Osteoblast (primary cell): ENCODE measurements around the gene ADM5. TPM values are rescaled to one million over a fixed set of nuclear protein-coding genes. Genes with fewer than 3 reads are reported as not detected.

ENCODE experiments used
- DNase-seq: peaks from one replicate; pipeline ENCODE4 v3.0.0; 2011; ENCODE audit warnings: low spot score, mixed read lengths; ENCODE audit not compliant: insufficient read length; ENCODE audit errors: missing footprints
- H2AFZ ChIP-seq: 2 replicates; pipeline ENCODE4 v1.6.0; 2011; ENCODE audit warnings: mild to moderate bottlenecking, low read length
- H3K27ac ChIP-seq: 2 replicates; pipeline ENCODE4 v1.5.1; 2011; ENCODE audit warnings: mild to moderate bottlenecking, low read depth, low read length, moderate library complexity
- H3K27me3 ChIP-seq: 2 replicates; pipeline ENCODE4 v1.6.0; 2012; ENCODE audit warnings: mild to moderate bottlenecking, control low read depth, inconsistent platforms, low read length, moderate library complexity; ENCODE audit not compliant: insufficient read depth
- H3K36me3 ChIP-seq: 2 replicates; pipeline ENCODE4 v1.5.1; 2011; ENCODE audit warnings: mild to moderate bottlenecking, low read length, control low read depth, moderate library complexity; ENCODE audit not compliant: insufficient read depth
- H3K4me1 ChIP-seq: 2 replicates; pipeline ENCODE4 v1.5.1; 2011; ENCODE audit warnings: mild to moderate bottlenecking, low read length, control low read depth, moderate library complexity; ENCODE audit not compliant: insufficient read depth
- H3K4me2 ChIP-seq: 2 replicates; pipeline ENCODE4 v1.6.0; 2011; ENCODE audit warnings: mild to moderate bottlenecking, low read length; ENCODE audit not compliant: insufficient read depth
- H3K4me3 ChIP-seq: fragments of 200-600 bp; sonication (generic); 3 replicates; pipeline ENCODE4 v1.5.1; 2012; ENCODE audit warnings: mild to moderate bottlenecking, low read length, inconsistent platforms; ENCODE audit not compliant: insufficient read depth
- H3K79me2 ChIP-seq: 2 replicates; pipeline ENCODE4 v1.6.0; 2012; ENCODE audit warnings: mild to moderate bottlenecking, low read length, control low read depth, inconsistent platforms; ENCODE audit not compliant: insufficient read depth
- H3K9me3 ChIP-seq: 2 replicates; pipeline ENCODE4 v1.5.1; 2011; ENCODE audit warnings: low read depth, low read length, control low read depth
- H4K20me1 ChIP-seq: 2 replicates; pipeline ENCODE4 v1.6.0; 2012; ENCODE audit warnings: mild to moderate bottlenecking, low read length, control low read depth; ENCODE audit not compliant: insufficient read depth
- total RNA-seq: library from RNA; depleted of rRNA; stranded (reverse); fragments of >200 nt; gene quantifications from 2 replicates; pipeline ENCODE4 v1.2.3, GENCODE V29; 2012
- TF ChIP-seq, protein P1 (sequence below): IDR thresholded peaks from 2 replicates; pipeline ENCODE4 v1.5.1; 2011; ENCODE audit warnings: mild to moderate bottlenecking, low read depth, low read length, moderate library complexity; ENCODE audit errors: extremely low read depth

Gene ADM5
- total RNA-seq, 1 donor = under 0.01 TPM

GRCh38 chr19:49677231-49677900 lies 12.0 kb upstream of the ADM5 start, which contains the start of gene PRMT1:
PRMT1 (plus strand) TSS chr19:49677271; CDS start chr19:49677281, 10 bp downstream.
- TF ChIP-seq, protein P1, sequence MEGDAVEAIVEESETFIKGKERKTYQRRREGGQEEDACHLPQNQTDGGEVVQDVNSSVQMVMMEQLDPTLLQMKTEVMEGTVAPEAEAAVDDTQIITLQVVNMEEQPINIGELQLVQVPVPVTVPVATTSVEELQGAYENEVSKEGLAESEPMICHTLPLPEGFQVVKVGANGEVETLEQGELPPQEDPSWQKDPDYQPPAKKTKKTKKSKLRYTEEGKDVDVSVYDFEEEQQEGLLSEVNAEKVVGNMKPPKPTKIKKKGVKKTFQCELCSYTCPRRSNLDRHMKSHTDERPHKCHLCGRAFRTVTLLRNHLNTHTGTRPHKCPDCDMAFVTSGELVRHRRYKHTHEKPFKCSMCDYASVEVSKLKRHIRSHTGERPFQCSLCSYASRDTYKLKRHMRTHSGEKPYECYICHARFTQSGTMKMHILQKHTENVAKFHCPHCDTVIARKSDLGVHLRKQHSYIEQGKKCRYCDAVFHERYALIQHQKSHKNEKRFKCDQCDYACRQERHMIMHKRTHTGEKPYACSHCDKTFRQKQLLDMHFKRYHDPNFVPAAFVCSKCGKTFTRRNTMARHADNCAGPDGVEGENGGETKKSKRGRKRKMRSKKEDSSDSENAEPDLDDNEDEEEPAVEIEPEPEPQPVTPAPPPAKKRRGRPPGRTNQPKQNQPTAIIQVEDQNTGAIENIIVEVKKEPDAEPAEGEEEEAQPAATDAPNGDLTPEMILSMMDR = no peak
- Histone ChIP-seq H4K20me1 (peaks cover 35% of the 10 kb centered on the region), H3K9me3 (no peaks in the 10 kb centered on the region), H3K4me3 (peak within 1 kb of the TSS; percentile 99), H2AFZ (peak within 1 kb of the TSS; percentile 100), H3K27me3 (no peaks in the 10 kb centered on the region), H3K27ac (peak within 1 kb of the TSS; percentile 100), H3K4me1 (peaks cover 22% of the 10 kb centered on the region), H3K79me2 (peaks cover 45% of the 10 kb centered on the region), H3K36me3 (peaks cover 8% of the 10 kb centered on the region), H3K4me2 (peak within 1 kb of the TSS; percentile 100)
- peak; percentile 93 for DNase-seq

- no peaks in the 10 kb centered on the region for H3K27me3 ChIP-seq
- peak overlapping the region; percentile 99 for H3K4me3 ChIP-seq
- H4K20me1 ChIP-seq = peaks cover 37% of the 10 kb centered on the region
- no peaks in the 10 kb centered on the region for H3K9me3 ChIP-seq
- H3K4me1 ChIP-seq = peaks cover 25% of the 10 kb centered on the region
- TF ChIP-seq, protein P1 = peak; percentile 76
- DNase-seq = peak; percentile 92
- no peak overlapping the region for H2AFZ ChIP-seq
- H3K27ac ChIP-seq = peak overlapping the region; percentile 64
- peaks cover 14% of the 10 kb centered on the region for H3K36me3 ChIP-seq
- H3K79me2 ChIP-seq = peaks cover 45% of the 10 kb centered on the region
- peak overlapping the region; percentile 92 for H3K4me2 ChIP-seq
Observed at GRCh38 chr19:49677901-49678674, 11.3 kb upstream of the ADM5 start.

GRCh38 chr19:49678985-49679770 lies 10.2 kb upstream of the ADM5 start:
- DNase-seq = peak; percentile 79
- no peaks in the 10 kb centered on the region for H3K9me3 ChIP-seq
- H3K4me1 ChIP-seq = peaks cover 25% of the 10 kb centered on the region
- H3K36me3 ChIP-seq = peaks cover 23% of the 10 kb centered on the region
- no peak overlapping the region for H3K4me3 ChIP-seq
- no peaks in the 10 kb centered on the region for H3K27me3 ChIP-seq
- H2AFZ ChIP-seq = no peak overlapping the region
- TF ChIP-seq, protein P1 = no peak
- peaks cover 49% of the 10 kb centered on the region for H3K79me2 ChIP-seq
- no peak overlapping the region for H3K4me2 ChIP-seq
- peaks cover 37% of the 10 kb centered on the region for H4K20me1 ChIP-seq
- H3K27ac ChIP-seq = no peak overlapping the region
